ENCODE results near the gene PRIM2.
"Not testable (repeated sequence)": the region's sequence is repeated elsewhere in the genome, so short reads cannot be mapped to it uniquely, and the experiment has no call there.

Gene PRIM2

DNA sequence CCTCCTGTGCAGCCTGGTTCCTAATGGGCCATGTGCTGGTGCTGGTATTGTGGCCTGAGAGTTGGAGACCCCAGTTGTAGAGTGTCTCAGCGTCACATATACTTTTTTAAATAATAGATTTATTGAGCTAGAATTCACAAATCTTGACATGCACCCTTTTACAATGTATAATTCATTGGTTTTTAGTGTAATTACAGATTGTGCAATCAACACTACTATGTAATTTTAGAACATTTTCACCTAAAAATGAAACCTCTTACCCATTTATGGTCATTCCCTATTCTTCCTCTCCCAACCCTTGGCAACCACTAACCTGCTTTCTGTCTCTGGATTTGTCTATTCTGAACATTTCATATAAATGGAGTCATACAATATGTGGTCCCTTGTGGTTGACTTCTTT, 10.6 kb downstream of the PRIM2 start:
- no peak overlapping the region for H3K4me2 ChIP-seq (ENCODE audit: low read depth, low read length, poor library complexity, severe bottlenecking)
- H3K4me1 ChIP-seq (ENCODE audit: insufficient read depth, low read length, poor library complexity, severe bottlenecking) = peaks cover 2% of the 10 kb centered on the region
- TF ChIP-seq EZH2phosphoT487 (IDR thresholded peaks at IDR 0.05; ENCODE audit: borderline replicate concordance) = no peak
- TF ChIP-seq, protein P1, sequence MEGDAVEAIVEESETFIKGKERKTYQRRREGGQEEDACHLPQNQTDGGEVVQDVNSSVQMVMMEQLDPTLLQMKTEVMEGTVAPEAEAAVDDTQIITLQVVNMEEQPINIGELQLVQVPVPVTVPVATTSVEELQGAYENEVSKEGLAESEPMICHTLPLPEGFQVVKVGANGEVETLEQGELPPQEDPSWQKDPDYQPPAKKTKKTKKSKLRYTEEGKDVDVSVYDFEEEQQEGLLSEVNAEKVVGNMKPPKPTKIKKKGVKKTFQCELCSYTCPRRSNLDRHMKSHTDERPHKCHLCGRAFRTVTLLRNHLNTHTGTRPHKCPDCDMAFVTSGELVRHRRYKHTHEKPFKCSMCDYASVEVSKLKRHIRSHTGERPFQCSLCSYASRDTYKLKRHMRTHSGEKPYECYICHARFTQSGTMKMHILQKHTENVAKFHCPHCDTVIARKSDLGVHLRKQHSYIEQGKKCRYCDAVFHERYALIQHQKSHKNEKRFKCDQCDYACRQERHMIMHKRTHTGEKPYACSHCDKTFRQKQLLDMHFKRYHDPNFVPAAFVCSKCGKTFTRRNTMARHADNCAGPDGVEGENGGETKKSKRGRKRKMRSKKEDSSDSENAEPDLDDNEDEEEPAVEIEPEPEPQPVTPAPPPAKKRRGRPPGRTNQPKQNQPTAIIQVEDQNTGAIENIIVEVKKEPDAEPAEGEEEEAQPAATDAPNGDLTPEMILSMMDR (conservative IDR thresholded peaks at IDR 0.05; ENCODE audit: low read length) = no peak
- peaks cover 4% of the 10 kb centered on the region for H4K20me1 ChIP-seq (ENCODE audit: insufficient read depth, low read length, poor library complexity, severe bottlenecking)
- peaks cover 49% of the 10 kb centered on the region for H3K79me2 ChIP-seq (ENCODE audit: insufficient read depth, low read length)
- H3K9me3 ChIP-seq (ENCODE audit: insufficient read depth, low read depth, low read length) = peaks cover 40% of the 10 kb centered on the region
- no peak overlapping the region for H3K9ac ChIP-seq (ENCODE audit: low read depth, low read length, poor library complexity, severe bottlenecking)
- H3K9me2 ChIP-seq (replicated peaks; ENCODE audit: low read depth, low read length) = no peaks in the 10 kb centered on the region
- no peaks in the 10 kb centered on the region for H3K27me3 ChIP-seq (ENCODE audit: insufficient read depth, low read length, poor library complexity, severe bottlenecking)
- H2AFZ ChIP-seq (ENCODE audit: low read length) = no peak overlapping the region
- peaks cover 77% of the 10 kb centered on the region for H3K36me3 ChIP-seq (ENCODE audit: insufficient read depth, low read length)
- no peaks in the 10 kb centered on the region for H3F3A ChIP-seq (ENCODE audit: low read depth)
- no peak overlapping the region for H3K4me3 ChIP-seq (ENCODE audit: low read length, poor library complexity, severe bottlenecking)

DNA sequence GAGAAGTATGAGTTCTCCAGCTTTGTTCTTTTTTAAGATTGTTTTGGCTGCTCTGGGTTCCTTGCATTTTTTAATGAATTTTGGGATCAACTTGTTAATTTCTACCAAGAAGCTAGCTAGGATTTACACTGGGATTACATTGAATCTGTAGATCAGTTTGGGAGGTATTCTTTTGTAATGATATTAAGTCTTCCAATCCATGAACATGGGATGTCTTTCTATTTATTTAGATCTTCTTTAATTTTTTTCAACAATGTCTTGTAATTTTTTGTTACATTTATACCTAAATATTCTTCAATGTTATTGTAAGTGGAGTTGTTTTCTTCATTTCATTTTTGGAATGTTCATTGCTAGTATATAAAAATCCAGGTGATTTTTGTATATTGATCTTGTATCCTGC, 12.5 kb downstream of the PRIM2 start:
- Histone ChIP-seq H4K20me1 (ENCODE audit: insufficient read depth, low read length, poor library complexity, severe bottlenecking) (no peaks in the 10 kb centered on the region), H3K79me2 (ENCODE audit: insufficient read depth, low read length) (peaks cover 39% of the 10 kb centered on the region), H3K9me3 (ENCODE audit: insufficient read depth, low read depth, low read length) (peaks cover 50% of the 10 kb centered on the region)

DNA sequence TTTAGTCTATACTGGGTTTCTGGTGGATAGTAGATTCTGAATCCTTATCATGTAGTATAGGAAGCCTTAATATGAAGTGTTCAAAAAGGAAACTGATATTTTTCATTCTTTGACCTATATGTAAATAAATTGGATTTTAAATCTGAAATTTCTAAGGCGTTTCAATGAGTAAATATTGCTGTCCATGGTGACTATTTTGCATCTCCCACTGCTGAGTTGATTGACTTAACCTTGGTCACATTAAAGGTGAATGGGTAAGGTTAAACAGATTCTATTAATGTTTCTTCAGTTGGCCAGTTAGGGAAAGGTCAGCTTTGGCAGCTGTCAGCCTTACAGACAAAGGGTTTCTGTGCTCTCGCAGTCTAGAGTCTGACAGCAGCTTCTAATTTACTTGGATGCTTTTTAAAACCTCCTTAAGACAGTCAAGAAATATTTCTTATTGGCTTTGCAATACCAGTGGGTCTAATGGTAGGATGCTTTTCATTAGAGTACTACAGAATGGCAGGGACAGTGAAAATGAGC, 24.8 kb downstream of the PRIM2 start:
- H2AFZ ChIP-seq (ENCODE audit: low read length) = no peak overlapping the region
- H3K9ac ChIP-seq (ENCODE audit: low read depth, low read length, poor library complexity, severe bottlenecking) = no peak overlapping the region
- no peaks in the 10 kb centered on the region for H3K9me3 ChIP-seq (ENCODE audit: insufficient read depth, low read depth, low read length)
- no peak overlapping the region for H3K4me3 ChIP-seq (ENCODE audit: low read length, poor library complexity, severe bottlenecking)
- H3F3A ChIP-seq (ENCODE audit: low read depth) = no peaks in the 10 kb centered on the region
- peaks cover 7% of the 10 kb centered on the region; the same call in 1 of the 2 replicates for H3K79me2 ChIP-seq (ENCODE audit: insufficient read depth, low read length)
- H3K4me2 ChIP-seq (ENCODE audit: low read depth, low read length, poor library complexity, severe bottlenecking) = no peak overlapping the region
- no peaks in the 10 kb centered on the region for H4K20me1 ChIP-seq (ENCODE audit: insufficient read depth, low read length, poor library complexity, severe bottlenecking)
- no peaks in the 10 kb centered on the region for H3K4me1 ChIP-seq (ENCODE audit: insufficient read depth, low read length, poor library complexity, severe bottlenecking)
- H3K27me3 ChIP-seq (ENCODE audit: insufficient read depth, low read length, poor library complexity, severe bottlenecking) = no peaks in the 10 kb centered on the region
- no peaks in the 10 kb centered on the region for H3K9me2 ChIP-seq (replicated peaks; ENCODE audit: low read depth, low read length)
- no peaks in the 10 kb centered on the region for H3K36me3 ChIP-seq (ENCODE audit: insufficient read depth, low read length)
- no peak for TF ChIP-seq EZH2phosphoT487 (IDR thresholded peaks at IDR 0.05; ENCODE audit: borderline replicate concordance)
- TF ChIP-seq, protein P1 (conservative IDR thresholded peaks at IDR 0.05; ENCODE audit: low read length) = no peak

More for the DNA sequence above, 12.5 kb downstream of the PRIM2 start:
- Histone ChIP-seq H3K9me2 (replicated peaks; ENCODE audit: low read depth, low read length) (no peaks in the 10 kb centered on the region), H3F3A (ENCODE audit: low read depth) (no peaks in the 10 kb centered on the region), H3K4me2 (ENCODE audit: low read depth, low read length, poor library complexity, severe bottlenecking) (no peak overlapping the region), H3K4me3 (ENCODE audit: low read length, poor library complexity, severe bottlenecking) (no peak overlapping the region), H3K9ac (ENCODE audit: low read depth, low read length, poor library complexity, severe bottlenecking) (no peak overlapping the region), H3K27me3 (ENCODE audit: insufficient read depth, low read length, poor library complexity, severe bottlenecking) (no peaks in the 10 kb centered on the region), H2AFZ (ENCODE audit: low read length) (no peak overlapping the region), H3K4me1 (ENCODE audit: insufficient read depth, low read length, poor library complexity, severe bottlenecking) (no peaks in the 10 kb centered on the region), H3K36me3 (ENCODE audit: insufficient read depth, low read length) (peaks cover 89% of the 10 kb centered on the region)
- no peak for TF ChIP-seq EZH2phosphoT487 (IDR thresholded peaks at IDR 0.05; ENCODE audit: borderline replicate concordance)
- TF ChIP-seq, protein P1 (conservative IDR thresholded peaks at IDR 0.05; ENCODE audit: low read length) = no peak

DNA sequence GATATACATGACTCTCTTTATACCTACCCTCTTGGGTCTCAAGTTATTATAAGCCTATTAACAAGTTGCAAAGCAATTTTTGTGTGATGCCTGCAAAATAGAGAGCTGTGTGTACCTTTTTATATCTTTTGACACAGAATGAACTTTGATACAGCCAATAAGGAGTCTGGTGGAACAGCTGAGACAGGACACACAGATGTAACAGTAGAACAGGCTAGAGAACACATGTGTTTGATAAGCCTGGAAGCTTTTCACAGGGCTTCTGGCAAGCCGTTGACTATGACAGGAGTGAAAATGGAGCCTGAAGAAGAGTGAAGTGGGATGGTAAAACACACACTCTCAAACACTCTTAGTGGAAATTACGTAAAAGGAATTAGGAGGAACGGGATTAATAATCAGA, 25.9 kb downstream of the PRIM2 start:
- not testable (repeated sequence) for H3K27me3 ChIP-seq (ENCODE audit: insufficient read depth, low read length, poor library complexity, severe bottlenecking); H3F3A ChIP-seq (ENCODE audit: low read depth); H3K4me1 ChIP-seq (ENCODE audit: insufficient read depth, low read length, poor library complexity, severe bottlenecking); H4K20me1 ChIP-seq (ENCODE audit: insufficient read depth, low read length, poor library complexity, severe bottlenecking); H3K4me3 ChIP-seq (ENCODE audit: low read length, poor library complexity, severe bottlenecking); H3K9me2 ChIP-seq (replicated peaks; ENCODE audit: low read depth, low read length); H3K9ac ChIP-seq (ENCODE audit: low read depth, low read length, poor library complexity, severe bottlenecking); H2AFZ ChIP-seq (ENCODE audit: low read length); H3K4me2 ChIP-seq (ENCODE audit: low read depth, low read length, poor library complexity, severe bottlenecking); H3K79me2 ChIP-seq (ENCODE audit: insufficient read depth, low read length); H3K36me3 ChIP-seq (ENCODE audit: insufficient read depth, low read length); H3K9me3 ChIP-seq (ENCODE audit: insufficient read depth, low read depth, low read length)

DNA sequence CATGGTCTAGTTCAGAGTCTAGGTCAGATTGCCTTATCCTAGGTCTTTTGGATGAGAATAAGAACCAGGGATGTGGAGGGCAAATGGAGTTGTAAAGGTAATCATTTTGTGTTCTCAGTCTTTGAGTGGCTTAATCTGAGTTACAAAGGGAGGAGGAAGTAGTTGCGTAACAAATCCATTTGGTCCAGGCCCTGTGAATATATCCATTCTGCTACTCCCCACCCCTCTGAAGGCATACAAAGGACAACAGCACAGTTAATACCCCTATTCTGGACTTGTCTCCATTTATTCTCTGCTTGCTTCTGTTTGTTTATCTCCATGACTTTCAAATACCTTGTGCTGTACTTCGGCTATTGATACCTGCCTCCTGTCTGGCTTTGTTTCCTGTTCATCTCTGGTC, 29.3 kb downstream of the PRIM2 start:
- not testable (repeated sequence) for H3K4me2 ChIP-seq (ENCODE audit: low read depth, low read length, poor library complexity, severe bottlenecking); H3K4me3 ChIP-seq (ENCODE audit: low read length, poor library complexity, severe bottlenecking)

More for the DNA sequence above, 29.3 kb downstream of the PRIM2 start:
- H3K9ac ChIP-seq (ENCODE audit: low read depth, low read length, poor library complexity, severe bottlenecking); H3K4me1 ChIP-seq (ENCODE audit: insufficient read depth, low read length, poor library complexity, severe bottlenecking); H3K9me3 ChIP-seq (ENCODE audit: insufficient read depth, low read depth, low read length); H3K9me2 ChIP-seq (replicated peaks; ENCODE audit: low read depth, low read length); H4K20me1 ChIP-seq (ENCODE audit: insufficient read depth, low read length, poor library complexity, severe bottlenecking); H2AFZ ChIP-seq (ENCODE audit: low read length); H3F3A ChIP-seq (ENCODE audit: low read depth); H3K36me3 ChIP-seq (ENCODE audit: insufficient read depth, low read length); H3K27me3 ChIP-seq (ENCODE audit: insufficient read depth, low read length, poor library complexity, severe bottlenecking): not testable (repeated sequence)
- H3K79me2 ChIP-seq (ENCODE audit: insufficient read depth, low read length) = peaks cover 18% of the 10 kb centered on the region; the same call in 1 of the 2 replicates
